Activated CD4-positive, alpha-beta T cell treated with anti-CD3 and anti-CD28 coated beads, Interleukin-2, Interleukin-6, amounts not matched to agents 100 ng/mL and 50 ng/mL, durations not matched to agents 16 hours and 8 hours (primary cell): Measurements from ENCODE around the gene CBX7.
"Not testable (repeated sequence)": the region's sequence is repeated elsewhere in the genome, so short reads cannot be mapped to it uniquely, and the experiment has no call there.

Experiments
- DNase-seq: peaks from one replicate; pipeline ENCODE4 v3.0.0-alpha.2; 2020

The CBX7 gene

GRCh38 chr22:39173787-39174497 lies 21.5 kb upstream of the CBX7 start:
- DNase-seq, result peak; percentile 57

GRCh38 chr22:39173050-39173706 lies 20.7 kb upstream of the CBX7 start:
- no peak for DNase-seq

- not testable (repeated sequence) for DNase-seq
Measured at GRCh38 chr22:39172265-39173049, 20.0 kb upstream of the CBX7 start.

- DNase-seq, result no peak
Measured at GRCh38 chr22:39171623-39172264, 19.3 kb upstream of the CBX7 start.

GRCh38 chr22:39170825-39171622 lies 18.5 kb upstream of the CBX7 start:
- peak; percentile 88 for DNase-seq

- no peak for DNase-seq
Measured at GRCh38 chr22:39169797-39170466, 17.5 kb upstream of the CBX7 start.

- no peak for DNase-seq
Measured at GRCh38 chr22:39166547-39166946, 14.1 kb upstream of the CBX7 start.

- not testable (repeated sequence) for DNase-seq
Measured at GRCh38 chr22:39156093-39156492, 3.6 kb upstream of the CBX7 start.

GRCh38 chr22:39155421-39155820 lies 2.9 kb upstream of the CBX7 start:
- no peak for DNase-seq

- DNase-seq, result no peak
Measured at GRCh38 chr22:39153220-39153717, 789 bp upstream of the CBX7 start.

- DNase-seq, result no peak
Measured at GRCh38 chr22:39152024-39152510, 413 bp downstream of the CBX7 start.

- DNase-seq, result no peak
Measured at GRCh38 chr22:39151329-39151975, 1.0 kb downstream of the CBX7 start.

- no peak for DNase-seq
Measured at GRCh38 chr22:39150848-39151215, 1.6 kb downstream of the CBX7 start.

- DNase-seq, result no peak
Measured at GRCh38 chr22:39149915-39150847, 2.3 kb downstream of the CBX7 start.

- DNase-seq, result peak; percentile 73
Measured at GRCh38 chr22:39148727-39149535, 3.5 kb downstream of the CBX7 start.

- DNase-seq, result no peak
Measured at GRCh38 chr22:39148026-39148726, 4.3 kb downstream of the CBX7 start.

- no peak for DNase-seq
Measured at GRCh38 chr22:39147335-39148025, 5.0 kb downstream of the CBX7 start.
